ENCODE measurements around the gene C19orf85. TPM values are rescaled to one million over a fixed set of nuclear protein-coding genes. Genes with fewer than 3 reads are reported as not detected.
A peak's percentile ranks its signal among the peaks of the same experiment; 100 is the strongest.

Gene C19orf85
- total RNA-seq, 1 experiment from 2014 or later = 0.74 TPM

GRCh38 chr19:55485439-55486011 lies 21.0 kb upstream of the C19orf85 start:
- no peaks in the 10 kb centered on the region for H3K27me3 ChIP-seq (ENCODE audit: insufficient read depth, low read depth)
- DNase-seq = no peak
- BruUV-seq (replicated peaks) = TSS peak; percentile 60
- H4K20me1 ChIP-seq (ENCODE audit: insufficient read depth) = no peaks in the 10 kb centered on the region; the same call in 1 of the 2 replicates
- intact Hi-C loops (cut with micrococcal nuclease; ENCODE audit: unreplicated experiment) = no loop called here
- no peaks in the 10 kb centered on the region for H3K9me2 ChIP-seq (ENCODE audit: insufficient read depth)
- no peak overlapping the region for H3K27ac ChIP-seq
- peak overlapping the region; percentile 96 for H3K4me2 ChIP-seq
- H2AFZ ChIP-seq = peak overlapping the region; percentile 75
- H3K4me1 ChIP-seq (replicated peaks; ENCODE audit: insufficient read depth) = peaks cover 21% of the 10 kb centered on the region
- POLR2A ChIA-PET (ENCODE audit: unreplicated experiment) = interaction anchor here (0.6 to 0.8 kb wide), 3 partner anchors 9 to 158 kb away, joined by 3 to 8 read pairs (median 5); partner anchors contain the start of gene ZNF581
- CTCF ChIA-PET = interaction anchor here (0.6 kb wide), 1 partner anchor 96 kb away, joined by 3 read pairs; no protein-coding TSS in a partner anchor
- peak overlapping the region; percentile 90 for H3K4me3 ChIP-seq
- H3K36me3 ChIP-seq (ENCODE audit: low read depth) = no peaks in the 10 kb centered on the region
- no peaks in the 10 kb centered on the region for H3K9me3 ChIP-seq (ENCODE audit: insufficient read depth, low read depth)
- TF ChIP-seq CTCF (conservative IDR thresholded peaks at IDR 0.05) (no peak), EZH2 (IDR thresholded peaks at IDR 0.05; ENCODE audit: low read depth) (no peak)
- H3K79me2 ChIP-seq (ENCODE audit: low read depth) = no peaks in the 10 kb centered on the region; the same call in 1 of the 2 replicates
- H3F3A ChIP-seq (ENCODE audit: insufficient read depth, low read depth) = peaks cover 26% of the 10 kb centered on the region; the same call in 1 of the 2 replicates

- Histone ChIP-seq H3K4me3 (peak within 1 kb of the TSS; percentile 90), H3K9me3 (ENCODE audit: insufficient read depth, low read depth) (no peaks in the 10 kb centered on the region), H3F3A (ENCODE audit: insufficient read depth, low read depth) (peaks cover 30% of the 10 kb centered on the region; the same call in 1 of the 2 replicates), H3K27me3 (ENCODE audit: insufficient read depth, low read depth) (no peaks in the 10 kb centered on the region), H3K27ac (no peak within 1 kb of the TSS), H3K36me3 (ENCODE audit: low read depth) (no peaks in the 10 kb centered on the region), H3K4me1 (replicated peaks; ENCODE audit: insufficient read depth) (peaks cover 21% of the 10 kb centered on the region), H4K20me1 (ENCODE audit: insufficient read depth) (peaks cover under 1% of the 10 kb centered on the region; the same call in 1 of the 2 replicates), H3K9me2 (ENCODE audit: insufficient read depth) (no peaks in the 10 kb centered on the region), H2AFZ (peak within 1 kb of the TSS; percentile 75), H3K79me2 (ENCODE audit: low read depth) (peaks cover 1% of the 10 kb centered on the region; the same call in 1 of the 2 replicates), H3K4me2 (peak within 1 kb of the TSS; percentile 96)
- TF ChIP-seq EZH2 (IDR thresholded peaks at IDR 0.05; ENCODE audit: low read depth) (no peak), CTCF (conservative IDR thresholded peaks at IDR 0.05) (no peak)
- POLR2A ChIA-PET (ENCODE audit: unreplicated experiment) = interaction anchor here (0.5 to 0.8 kb wide), 6 partner anchors 8 to 416 kb away, joined by 3 to 8 read pairs (median 4); partner anchors contain the start of gene ZNF581
- CTCF ChIA-PET = interaction anchor here (0.6 kb wide), 1 partner anchor 96 kb away, joined by 3 read pairs; no protein-coding TSS in a partner anchor
- TSS peak; percentile 32 for BruUV-seq (replicated peaks)
- intact Hi-C loops (cut with micrococcal nuclease; ENCODE audit: unreplicated experiment) = no loop called here
- peak in 1 of 2 experiments; percentile 78 for DNase-seq
Observed at GRCh38 chr19:55484593-55485438, 20.3 kb upstream of the C19orf85 start, which contains the start of gene NAT14. NAT14 (plus strand) TSS chr19:55485188; CDS start chr19:55485709, 521 bp downstream.

Measured in PC-9 (cell line).